Hematopoietic multipotent progenitor cell treated with erythropoietin and hydrocortisone succinate and interleukin-3 and kit ligand, for 6 days (in vitro differentiated cells): ENCODE measurements around the gene ARID1B.

Experiments
- DNase-seq: peaks from one replicate; pipeline ENCODE4 v3.0.0-alpha.2; 2015

The ARID1B gene

GRCh38 chr6:157222201-157222981 lies 445.2 kb downstream of the ARID1B start:
- DNase-seq = no peak

- peak; percentile 64 for DNase-seq
These were observed 445.8 kb downstream of the ARID1B start for GRCh38 chr6:157223021-157223430.

DNA sequence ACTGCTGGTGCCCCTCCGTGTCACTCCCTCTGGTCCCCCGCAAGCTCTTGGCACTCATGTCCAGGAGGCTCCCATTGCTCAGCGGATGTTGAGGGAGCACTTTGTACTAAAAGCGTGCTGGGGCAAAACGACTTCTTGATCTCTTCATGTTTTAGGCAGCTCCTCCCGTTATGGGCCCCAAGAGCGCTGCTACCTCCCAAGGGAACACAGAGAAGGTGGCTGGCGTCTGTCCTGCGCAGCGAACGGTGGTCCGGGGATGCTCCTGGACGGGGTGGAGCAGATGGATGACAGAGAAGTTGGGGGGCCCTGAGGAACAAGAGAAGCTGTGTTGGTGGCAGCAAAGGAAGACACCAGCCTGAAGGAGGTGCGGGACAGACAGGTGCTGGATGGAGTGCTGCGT lies 446.3 kb downstream of the ARID1B start:
- DNase-seq = no peak

DNA sequence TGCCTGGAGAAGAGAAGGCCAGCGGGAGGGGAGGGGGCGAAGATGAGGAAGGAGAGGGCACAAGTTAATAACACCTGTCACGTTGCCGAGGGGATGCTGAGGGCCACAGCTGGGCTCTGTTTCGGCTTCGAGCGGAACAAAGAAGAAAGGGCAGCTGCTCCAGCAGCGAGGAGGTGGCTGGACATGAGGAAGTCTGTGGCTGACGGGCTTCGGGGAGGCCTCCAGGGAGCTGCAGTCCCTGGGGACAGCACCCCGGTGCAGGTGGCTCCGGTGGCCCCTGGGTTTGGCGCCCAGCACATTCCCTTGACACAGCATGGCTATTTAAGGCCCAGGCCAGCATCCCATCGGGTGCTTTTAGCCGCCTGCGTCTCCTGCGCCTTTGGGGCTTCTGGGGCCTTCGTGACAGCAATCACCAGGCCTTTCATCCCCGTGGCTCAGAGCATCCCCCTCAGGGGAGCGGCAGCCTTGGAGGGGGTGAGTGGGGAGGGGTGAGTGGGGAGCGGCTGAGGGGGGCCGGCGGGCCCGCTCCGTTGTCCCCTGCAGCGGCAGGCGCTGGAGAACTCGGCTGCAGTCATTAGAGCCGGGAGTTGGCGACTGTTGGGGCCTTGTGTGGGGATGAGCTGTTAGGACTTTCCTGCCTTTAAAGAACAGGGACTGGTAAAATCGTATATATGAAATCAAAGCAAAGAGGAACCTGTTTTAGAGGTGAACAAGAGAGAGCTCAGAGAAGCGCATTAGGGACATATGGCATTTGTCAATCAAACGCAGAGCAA lies 447.2 kb downstream of the ARID1B start:
- DNase-seq = no peak

DNA sequence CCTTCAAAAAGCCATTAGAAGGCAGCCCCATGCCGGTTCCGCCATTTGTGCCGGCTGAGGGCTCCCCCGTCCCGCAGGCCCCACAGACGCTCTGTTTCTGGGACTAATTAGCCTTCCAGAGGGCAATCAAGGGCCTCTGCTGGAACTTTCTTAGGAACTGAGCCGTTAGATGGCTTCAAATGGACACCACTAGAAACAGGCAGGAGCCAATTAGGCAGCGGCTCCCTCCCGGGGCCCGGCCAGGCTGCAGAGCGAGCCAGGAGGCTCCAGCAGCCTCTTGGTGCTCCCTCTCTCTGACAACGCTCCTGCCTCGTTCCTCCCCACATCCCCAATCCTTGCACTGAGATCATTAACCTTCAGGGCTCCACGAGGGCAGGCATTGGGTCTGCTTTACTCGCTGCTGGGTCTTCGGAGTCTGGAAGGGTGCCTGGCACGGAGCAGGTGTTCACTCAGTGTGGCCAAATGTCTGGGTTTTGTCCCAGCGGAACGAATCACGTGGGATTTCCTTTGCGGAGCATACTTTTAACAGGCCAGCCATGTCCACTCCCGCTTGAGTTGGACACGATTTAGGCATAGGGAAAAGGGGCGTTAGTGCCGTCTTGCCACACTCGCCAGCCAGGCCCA lies 447.9 kb downstream of the ARID1B start:
- DNase-seq = no peak

DNA sequence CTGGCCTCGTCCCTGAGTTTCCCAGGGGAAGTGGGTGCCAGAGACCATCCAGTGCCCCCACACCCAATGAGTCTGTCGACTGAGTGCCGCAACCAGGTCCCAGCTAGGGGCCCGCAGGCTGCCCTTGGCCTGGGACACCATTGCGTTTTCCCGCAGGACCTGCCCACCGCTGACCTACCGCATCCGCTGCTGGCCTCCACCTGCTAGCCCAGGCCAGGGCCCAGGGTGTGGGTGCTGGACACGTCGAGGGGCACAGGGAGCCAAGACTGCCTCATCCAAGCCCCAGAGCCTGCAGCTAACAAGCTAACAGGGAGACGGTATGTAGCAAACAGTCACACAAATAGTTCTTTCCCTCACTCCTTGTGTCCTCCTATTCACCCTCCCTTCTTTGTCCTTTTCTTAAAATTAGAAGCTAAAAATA lies 448.4 kb downstream of the ARID1B start:
- no peak for DNase-seq

DNA sequence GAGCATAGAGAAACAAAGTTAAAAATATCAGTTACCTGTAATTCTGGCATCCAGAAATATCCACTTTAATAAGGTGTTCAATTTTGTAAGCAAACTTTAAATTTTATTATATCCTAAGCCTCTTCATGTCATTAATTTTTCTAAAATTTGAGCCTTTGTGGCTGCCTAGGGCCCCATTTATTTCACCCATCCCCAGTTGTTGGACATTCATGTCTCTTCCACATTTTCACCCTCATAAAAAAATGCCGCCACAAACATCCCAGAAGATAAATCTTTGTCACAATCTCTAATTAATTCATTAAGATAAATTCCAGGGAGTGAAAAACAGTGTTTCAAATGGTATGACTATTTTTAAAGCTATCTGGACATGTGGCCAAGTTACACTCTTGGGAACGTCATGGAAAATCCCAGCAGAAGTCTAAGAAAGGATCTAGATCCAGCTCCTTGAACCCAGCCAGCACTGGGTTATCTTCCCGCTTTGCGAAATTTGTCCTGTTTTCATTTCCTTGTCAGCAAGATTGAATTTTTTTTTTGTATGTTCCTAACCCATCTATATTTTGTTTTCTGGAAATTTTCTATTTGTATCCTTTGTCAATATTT lies 448.9 kb downstream of the ARID1B start:
- DNase-seq = no peak

DNA sequence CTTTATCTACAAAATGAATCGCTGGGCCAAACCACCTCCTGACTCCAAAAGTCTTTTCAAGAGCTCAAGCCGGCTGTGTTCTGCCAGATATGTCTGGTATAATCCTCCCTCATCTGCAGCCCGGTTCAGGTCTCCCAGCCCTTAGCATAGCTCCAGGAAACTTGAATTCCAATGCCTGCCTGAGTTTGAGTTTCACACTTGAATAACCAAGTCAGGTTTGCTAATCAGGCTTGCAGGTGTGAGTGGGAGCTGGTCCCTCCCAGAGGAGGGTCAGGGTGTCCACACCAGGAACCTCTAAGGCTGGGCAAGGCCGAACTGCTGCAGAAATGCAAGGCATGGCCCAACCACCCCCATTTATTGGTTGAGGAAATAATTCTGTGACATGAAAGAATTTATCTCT lies 449.6 kb downstream of the ARID1B start:
- peak; percentile 74 for DNase-seq

DNA sequence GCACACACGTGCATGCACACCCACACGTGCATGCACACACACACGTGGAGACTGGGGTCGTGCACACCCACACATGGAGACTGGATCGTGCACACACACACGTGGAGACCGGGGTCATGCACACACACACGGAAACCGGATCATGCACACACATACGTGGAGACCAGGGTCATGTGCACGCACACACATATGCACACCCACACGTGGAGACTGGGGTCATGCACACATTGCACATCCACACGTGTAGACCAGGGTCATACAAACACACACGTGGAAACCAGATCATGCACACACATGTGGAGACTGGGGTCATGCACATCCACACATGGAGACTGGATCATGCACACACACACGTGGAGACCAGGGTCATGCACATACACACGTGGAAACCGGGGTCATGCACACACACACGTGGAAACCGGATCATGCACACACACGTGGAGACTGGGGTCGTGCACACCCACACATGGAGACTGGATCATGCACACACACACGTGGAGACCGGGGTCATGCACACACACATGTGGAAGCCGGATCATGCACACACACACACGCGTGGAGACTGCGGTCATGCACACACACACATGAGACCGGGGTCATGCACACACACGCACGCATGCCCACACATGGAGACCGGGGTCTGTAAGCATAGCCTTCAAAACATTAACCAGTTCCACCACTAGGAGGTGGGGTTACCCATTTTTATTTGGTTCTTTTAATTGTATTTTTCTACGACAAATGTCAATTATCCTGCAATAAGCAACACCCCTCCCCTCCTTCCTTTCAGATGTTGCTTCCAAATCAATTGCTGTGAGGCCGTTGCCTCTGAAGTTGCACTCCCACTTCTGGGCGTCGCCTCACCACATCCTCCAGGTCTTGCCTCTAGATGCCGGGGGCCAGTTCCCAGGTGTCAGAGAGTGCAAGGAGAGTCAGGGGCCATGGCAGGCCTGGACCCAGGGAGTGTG lies 450.3 kb downstream of the ARID1B start:
- peak; percentile 70 for DNase-seq

- no peak for DNase-seq
These were observed 451.4 kb downstream of the ARID1B start for GRCh38 chr6:157228426-157229131.

GRCh38 chr6:157229132-157229618 lies 452.0 kb downstream of the ARID1B start:
- no peak for DNase-seq

GRCh38 chr6:157229713-157230112 lies 452.5 kb downstream of the ARID1B start:
- DNase-seq = no peak

GRCh38 chr6:157230910-157231309 lies 453.7 kb downstream of the ARID1B start:
- no peak for DNase-seq

- no peak for DNase-seq
These were observed 455.1 kb downstream of the ARID1B start for GRCh38 chr6:157232161-157232895.

DNA sequence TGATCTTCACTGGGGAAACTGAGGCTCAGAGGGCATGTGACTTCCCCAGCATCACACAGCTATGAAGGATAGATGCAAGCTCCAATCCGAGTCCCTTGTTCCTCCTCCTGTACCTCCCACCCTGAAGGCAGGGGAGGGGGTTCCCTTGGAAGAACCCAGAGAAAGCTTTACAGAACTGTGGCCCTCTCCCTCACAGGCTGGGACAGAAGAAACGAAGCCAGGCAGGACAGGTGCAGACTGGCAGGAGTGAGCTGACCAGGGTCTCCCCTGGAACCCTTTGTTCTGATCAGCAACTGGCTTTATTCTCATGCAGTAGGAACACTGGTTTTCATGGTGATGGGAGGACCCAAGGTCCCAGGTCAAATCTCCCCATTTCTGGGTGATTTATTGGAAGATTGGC lies 456.0 kb downstream of the ARID1B start:
- no peak for DNase-seq

DNA sequence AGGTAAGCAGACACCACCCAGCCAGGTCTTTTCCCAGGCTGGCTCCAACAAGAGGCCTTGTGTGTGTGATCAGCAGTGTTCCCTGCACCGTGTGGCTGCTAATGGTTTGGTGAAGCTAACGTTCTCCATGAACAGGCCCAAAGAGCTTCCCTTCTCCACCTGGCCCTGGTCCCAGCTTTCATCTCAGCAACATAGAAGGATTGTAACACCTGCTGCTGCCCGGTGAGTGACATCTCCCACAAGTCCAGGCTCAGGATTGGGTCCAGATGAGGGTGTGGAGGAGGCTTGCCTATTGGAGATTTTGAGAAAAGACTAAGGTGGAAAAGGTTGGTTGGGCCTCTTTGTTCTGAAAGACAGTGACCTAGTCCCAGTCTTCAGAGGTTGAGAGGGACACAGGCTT lies 456.5 kb downstream of the ARID1B start:
- no peak for DNase-seq

DNA sequence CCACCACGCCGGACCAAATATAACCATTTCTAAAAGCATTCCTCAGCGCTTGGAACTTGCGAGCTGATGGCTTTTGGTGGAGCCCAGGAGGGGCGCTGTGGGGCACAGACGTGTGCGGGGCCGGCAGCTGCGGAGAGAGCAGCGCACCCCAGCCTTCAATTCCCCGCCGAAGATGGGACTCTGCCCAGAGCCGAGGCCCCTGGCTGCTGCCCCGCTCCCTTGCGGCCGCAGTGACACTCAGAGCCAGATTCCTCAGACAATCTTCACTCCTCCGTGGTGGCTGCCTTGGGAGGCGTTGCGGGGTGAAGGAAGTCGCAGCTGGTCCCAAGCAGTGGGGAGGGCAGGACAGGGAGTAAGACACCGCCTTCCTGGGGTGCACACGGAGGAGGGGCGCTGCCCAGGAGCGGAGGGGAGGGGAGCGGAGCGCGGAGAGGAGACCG lies 458.4 kb downstream of the ARID1B start:
- DNase-seq = peak; percentile 80

GRCh38 chr6:157236040-157236725 lies 459.0 kb downstream of the ARID1B start:
- no peak for DNase-seq

DNA sequence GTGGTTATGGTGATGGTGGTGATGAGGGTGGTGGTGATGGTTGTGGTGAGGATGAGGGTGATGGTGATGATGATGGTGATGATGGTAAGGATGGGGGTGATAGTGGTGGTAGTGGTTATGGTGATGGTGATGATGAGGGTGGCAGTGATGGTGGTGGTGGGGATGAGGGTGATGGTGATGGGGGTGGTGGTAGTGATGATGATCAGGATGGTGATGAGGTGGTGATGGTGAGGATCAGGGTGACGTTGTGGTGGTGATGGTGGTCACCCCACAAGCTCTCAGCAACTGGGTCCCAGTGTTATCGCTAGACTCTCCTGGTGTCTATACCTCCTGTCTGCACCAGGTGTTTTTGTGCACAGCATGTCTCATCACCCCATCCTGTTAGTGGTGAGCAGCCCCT lies 461.2 kb downstream of the ARID1B start:
- no peak for DNase-seq

DNA sequence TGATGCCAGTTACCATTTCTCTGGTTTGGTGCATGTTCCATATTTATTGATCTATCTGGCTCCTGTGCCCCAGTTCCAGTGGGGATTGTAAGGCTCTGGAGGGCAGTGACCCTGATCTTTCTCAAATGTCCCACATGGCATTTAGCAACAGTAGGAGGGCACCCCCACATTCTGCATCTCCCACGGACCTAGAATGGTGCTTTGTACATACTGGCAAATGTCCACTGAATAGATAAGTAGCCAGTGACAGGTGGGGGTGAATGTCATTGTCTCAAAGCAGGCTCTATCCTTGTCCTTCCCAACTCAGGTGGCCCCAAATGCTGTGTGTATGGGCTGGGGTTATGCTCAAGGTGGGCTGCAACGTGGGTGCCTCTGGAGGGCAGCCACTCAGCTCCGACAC lies 462.0 kb downstream of the ARID1B start:
- DNase-seq = no peak
